Chondrocyte (in vitro differentiated cells): ENCODE results near the gene SLC51A. TPM values are rescaled to one million over a fixed set of nuclear protein-coding genes. Genes with fewer than 3 reads are reported as not detected.

ENCODE experiments used
- DNase-seq: peaks from one replicate; pipeline ENCODE4 v3.0.0; 2021; ENCODE audit warnings: mixed read lengths, low spot score
- H3K27ac Mint-ChIP-seq: one replicate; pipeline ENCODE4 v1.8.0; 2021; ENCODE audit warnings: mild to moderate bottlenecking, moderate library complexity, mixed read lengths; ENCODE audit not compliant: unreplicated experiment
- H3K27me3 Mint-ChIP-seq: 2 replicates; pipeline ENCODE4 v1.8.0; 2021; ENCODE audit warnings: low read depth, mixed read lengths
- H3K36me3 Mint-ChIP-seq: 2 replicates; pipeline ENCODE4 v1.8.0; 2021; ENCODE audit warnings: low read depth, mixed read lengths
- H3K4me1 Mint-ChIP-seq: 2 replicates; pipeline ENCODE4 v1.8.0; 2021; ENCODE audit warnings: low read depth, mild to moderate bottlenecking, mixed read lengths
- H3K4me3 Mint-ChIP-seq: one replicate; pipeline ENCODE4 v1.8.0; 2021; ENCODE audit warnings: mild to moderate bottlenecking, moderate library complexity, mixed read lengths; ENCODE audit not compliant: unreplicated experiment
- H3K9me3 Mint-ChIP-seq: 2 replicates; pipeline ENCODE4 v1.8.0; 2021; ENCODE audit warnings: low read depth, mixed read lengths
- total RNA-seq: library from RNA; stranded (reverse); gene quantifications from 3 replicates; pipeline ENCODE4 v1.2.1, GENCODE V29; 2021
- TF ChIP-seq, protein P1 (sequence below): fragments of 200-600 bp; sonication (generic); IDR thresholded peaks from 2 replicates; pipeline ENCODE4 v1.5.0; 2021; ENCODE audit warnings: antibody characterized with exemption, mild to moderate bottlenecking, moderate library complexity

The SLC51A gene
- total RNA-seq, 1 donor from 2014 or later: not detected

- TF ChIP-seq, protein P1, sequence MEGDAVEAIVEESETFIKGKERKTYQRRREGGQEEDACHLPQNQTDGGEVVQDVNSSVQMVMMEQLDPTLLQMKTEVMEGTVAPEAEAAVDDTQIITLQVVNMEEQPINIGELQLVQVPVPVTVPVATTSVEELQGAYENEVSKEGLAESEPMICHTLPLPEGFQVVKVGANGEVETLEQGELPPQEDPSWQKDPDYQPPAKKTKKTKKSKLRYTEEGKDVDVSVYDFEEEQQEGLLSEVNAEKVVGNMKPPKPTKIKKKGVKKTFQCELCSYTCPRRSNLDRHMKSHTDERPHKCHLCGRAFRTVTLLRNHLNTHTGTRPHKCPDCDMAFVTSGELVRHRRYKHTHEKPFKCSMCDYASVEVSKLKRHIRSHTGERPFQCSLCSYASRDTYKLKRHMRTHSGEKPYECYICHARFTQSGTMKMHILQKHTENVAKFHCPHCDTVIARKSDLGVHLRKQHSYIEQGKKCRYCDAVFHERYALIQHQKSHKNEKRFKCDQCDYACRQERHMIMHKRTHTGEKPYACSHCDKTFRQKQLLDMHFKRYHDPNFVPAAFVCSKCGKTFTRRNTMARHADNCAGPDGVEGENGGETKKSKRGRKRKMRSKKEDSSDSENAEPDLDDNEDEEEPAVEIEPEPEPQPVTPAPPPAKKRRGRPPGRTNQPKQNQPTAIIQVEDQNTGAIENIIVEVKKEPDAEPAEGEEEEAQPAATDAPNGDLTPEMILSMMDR: no peak
- peak; percentile 52 for DNase-seq
- Mint-ChIP-seq H3K4me1 (peaks cover 7% of the 10 kb centered on the region), H3K9me3 (no peaks in the 10 kb centered on the region), H3K27me3 (peaks cover 2% of the 10 kb centered on the region), H3K27ac (no peak overlapping the region), H3K4me3 (no peak overlapping the region), H3K36me3 (no peaks in the 10 kb centered on the region)
These were observed 41.2 kb upstream of the SLC51A start for GRCh38 chr3:196175116-196175625.

DNA sequence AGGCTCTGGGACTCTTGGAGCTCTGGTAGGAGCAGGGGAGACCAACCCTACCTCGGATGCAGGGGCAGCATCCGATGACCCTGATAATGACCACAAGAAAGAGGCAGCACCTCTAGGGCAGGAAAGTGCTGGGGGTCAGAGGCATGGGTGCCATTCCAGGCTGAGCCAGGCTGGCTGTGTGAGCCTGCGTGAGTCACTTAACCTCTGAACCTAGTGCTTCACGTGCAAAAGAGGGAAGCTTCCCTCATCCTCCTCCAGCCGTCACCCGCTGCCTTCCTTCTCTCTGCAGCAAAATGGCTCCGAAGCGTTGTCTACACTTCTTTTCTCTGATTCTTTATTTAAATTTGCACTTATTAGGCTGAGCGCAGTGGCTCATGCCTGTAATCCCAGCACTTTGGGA is 40.6 kb upstream of the SLC51A start:
- TF ChIP-seq, protein P1: no peak
- no peaks in the 10 kb centered on the region for H3K36me3 Mint-ChIP-seq
- no peaks in the 10 kb centered on the region for H3K9me3 Mint-ChIP-seq
- peaks cover 7% of the 10 kb centered on the region for H3K4me1 Mint-ChIP-seq
- no peak for DNase-seq
- H3K4me3 Mint-ChIP-seq: no peak overlapping the region
- H3K27ac Mint-ChIP-seq: no peak overlapping the region
- H3K27me3 Mint-ChIP-seq: peaks cover 2% of the 10 kb centered on the region

DNA sequence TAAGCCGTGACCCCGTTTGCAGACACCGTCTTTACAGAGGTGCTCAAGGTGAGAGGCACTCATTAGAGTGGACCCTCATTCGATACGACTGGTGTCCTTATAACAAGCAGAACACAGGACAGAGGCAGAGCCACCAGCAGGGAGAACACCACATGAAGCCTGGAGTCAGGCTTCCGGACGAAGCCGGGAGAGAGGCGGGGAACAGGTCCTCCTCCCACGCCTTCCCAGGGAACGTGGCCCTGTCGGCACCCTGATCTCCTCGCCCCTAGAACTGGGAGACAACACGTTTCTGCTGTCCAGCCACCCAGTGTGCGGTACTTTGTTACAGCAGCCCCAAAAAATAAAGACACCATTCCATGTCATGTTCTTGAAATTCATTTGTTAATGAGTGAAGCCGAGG is 38.8 kb upstream of the SLC51A start:
- TF ChIP-seq, protein P1: no peak
- Mint-ChIP-seq H3K27ac (no peak overlapping the region), H3K27me3 (peaks cover 2% of the 10 kb centered on the region), H3K4me3 (no peak overlapping the region), H3K4me1 (peaks cover 7% of the 10 kb centered on the region), H3K9me3 (no peaks in the 10 kb centered on the region), H3K36me3 (no peaks in the 10 kb centered on the region)
- peak; percentile 59 for DNase-seq

DNA sequence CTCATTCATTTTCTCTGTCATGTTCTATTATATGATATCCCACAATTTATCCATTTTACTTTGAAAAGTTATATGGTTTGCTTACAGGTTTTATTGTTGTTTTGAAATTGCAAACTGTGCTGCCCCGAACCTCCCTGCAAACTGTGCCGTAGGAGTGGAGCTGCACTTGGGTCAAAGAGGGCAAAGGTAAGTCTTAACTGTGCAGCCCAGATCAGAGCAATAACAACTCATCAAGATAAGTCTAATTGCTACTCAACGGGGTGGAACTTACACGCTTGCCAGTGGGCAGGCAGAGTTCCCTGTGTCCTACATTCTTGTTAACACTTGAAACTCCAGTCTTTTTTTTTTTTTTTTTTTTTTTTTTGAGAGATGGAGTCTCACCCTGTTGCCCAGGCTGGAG is 38.4 kb upstream of the SLC51A start:
- TF ChIP-seq, protein P1: no peak
- peak; percentile 10 for DNase-seq
- no peaks in the 10 kb centered on the region for H3K9me3 Mint-ChIP-seq
- H3K4me1 Mint-ChIP-seq: peaks cover 7% of the 10 kb centered on the region
- H3K27ac Mint-ChIP-seq: no peak overlapping the region
- H3K36me3 Mint-ChIP-seq: no peaks in the 10 kb centered on the region
- peaks cover 2% of the 10 kb centered on the region for H3K27me3 Mint-ChIP-seq
- H3K4me3 Mint-ChIP-seq: no peak overlapping the region

DNA sequence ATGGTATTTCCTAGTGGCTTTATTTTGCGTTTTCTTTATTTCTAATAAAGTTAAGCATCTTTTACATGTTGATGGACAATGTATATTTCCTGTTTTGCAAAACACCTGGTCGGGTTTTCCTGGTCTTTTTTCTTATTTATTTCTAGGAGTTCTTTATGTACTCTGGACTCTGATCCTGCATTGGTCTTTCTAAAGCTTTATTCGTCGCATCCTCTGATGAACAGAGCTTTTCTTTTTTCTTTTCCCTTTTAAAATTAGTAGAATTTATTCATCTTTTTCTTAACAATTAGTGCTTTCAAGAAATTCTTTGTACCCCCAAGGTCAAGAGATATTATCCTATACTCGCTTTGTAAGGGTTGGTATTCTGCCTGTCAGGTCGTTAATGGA is 37.3 kb upstream of the SLC51A start:
- H3K9me3 Mint-ChIP-seq: no peaks in the 10 kb centered on the region
- TF ChIP-seq, protein P1: no peak
- no peak for DNase-seq
- no peak overlapping the region for H3K4me3 Mint-ChIP-seq
- peaks cover 7% of the 10 kb centered on the region for H3K4me1 Mint-ChIP-seq
- H3K27me3 Mint-ChIP-seq: peaks cover 2% of the 10 kb centered on the region
- H3K36me3 Mint-ChIP-seq: no peaks in the 10 kb centered on the region
- H3K27ac Mint-ChIP-seq: no peak overlapping the region
